GM12878 (cell line): ENCODE results near the gene CRYBG3. TPM values are rescaled to one million over a fixed set of nuclear protein-coding genes. Genes with fewer than 3 reads are reported as not detected.

Experiments
- ATAC-seq: fragments of 200-7000 bp; cut with Tn5 transposase; 3 replicates; pipeline ENCODE4 v1.9.1; 2020; ENCODE audit warnings: mild to moderate bottlenecking, moderate library complexity
- BruUV-seq: library from RNA; stranded (reverse); fragments of 400-500 nt; replicated peaks from 2 replicates; lab custom pipeline; 2021; lab: Mats Ljungman, UMichigan
- CTCF ChIA-PET: fragments of 300-600 bp; sonication (Branson Sonifier 250); formaldehyde crosslinking; extraction: SDS; loops from one replicate; lab custom pipeline; 2021; ENCODE audit warnings: inconsistent platforms; lab: Yijun Ruan, JAX
- POLR2A ChIA-PET: fragments of 350-600 bp; formaldehyde crosslinking; extraction: SDS; loops from one replicate; lab custom pipeline; 2021; ENCODE audit warnings: inconsistent platforms; lab: Charles Lee
- RAD21 ChIA-PET: fragments of 300-600 bp; sonication (Branson Sonifier 250); formaldehyde crosslinking; loops from one replicate; lab custom pipeline; 2023; ENCODE audit warnings: antibody characterized with exemption; ENCODE audit not compliant: unreplicated experiment; lab: Charles Lee
- SMC1A ChIA-PET: fragments of 300-600 bp; sonication (Branson Sonifier 250); formaldehyde crosslinking; loops from one replicate; lab custom pipeline; 2023; ENCODE audit not compliant: unreplicated experiment, uncharacterized antibody; lab: Charles Lee
- DNase-seq: peaks from one replicate; pipeline ENCODE4 v3.0.0-alpha.2; 2011; ENCODE audit warnings: low read depth, low spot score
- FAIRE-seq: peaks from 3 replicates; lab custom pipeline; 2011; peaks lifted over from hg19 to GRCh38; lab: Jason Lieb, UNC
- H2AFZ ChIP-seq: 2 replicates; pipeline ENCODE4 v1.6.0; 2011; ENCODE audit warnings: low read depth, low read length, control low read depth; ENCODE audit not compliant: control insufficient read depth
- H3K27ac ChIP-seq: 2 replicates; pipeline ENCODE4 v1.5.1; 2011; ENCODE audit warnings: control low read depth; ENCODE audit not compliant: control insufficient read depth, insufficient read depth
- H3K27me3 ChIP-seq, 2 experiments: replicated peaks in 1 of 2; 2 replicates each; pipeline versions ENCODE4 v1.6.0 to v1.6.1; 2011; ENCODE audit warnings: low read length in 1 of 2; ENCODE audit not compliant: control insufficient read depth in 2 of 2, insufficient read depth in 2 of 2
- H3K36me3 ChIP-seq, 2 experiments: 2 replicates each; pipeline ENCODE4 v1.5.1; 2011; ENCODE audit warnings: low read length in 1 of 2; ENCODE audit not compliant: control insufficient read depth in 2 of 2, insufficient read depth in 2 of 2
- H3K4me1 ChIP-seq: 2 replicates; pipeline ENCODE4 v1.6.1; 2011; ENCODE audit warnings: mild to moderate bottlenecking, low read length, moderate library complexity, mixed read lengths; ENCODE audit not compliant: control insufficient read depth, insufficient read depth
- H3K4me2 ChIP-seq: 2 replicates; pipeline ENCODE4 v1.6.0; 2011; ENCODE audit warnings: control low read depth; ENCODE audit not compliant: control insufficient read depth, insufficient read depth
- H3K4me3 ChIP-seq: fragments of 200-600 bp; sonication (generic); 2 replicates; pipeline ENCODE4 v1.5.1; 2016
- H3K79me2 ChIP-seq: 2 replicates; pipeline ENCODE4 v1.6.0; 2011; ENCODE audit warnings: low read length; ENCODE audit not compliant: control insufficient read depth, insufficient read depth
- H3K9ac ChIP-seq: 2 replicates; pipeline ENCODE4 v1.8.0; 2011; ENCODE audit warnings: low read length, control low read depth, mixed read lengths; ENCODE audit not compliant: control insufficient read depth, insufficient read depth
- H3K9me3 ChIP-seq: replicated peaks from 3 replicates; pipeline ENCODE4 v1.5.1; 2011; ENCODE audit warnings: mild to moderate bottlenecking, low read length; ENCODE audit not compliant: control insufficient read depth, insufficient read depth
- H4K20me1 ChIP-seq: 2 replicates; pipeline ENCODE4 v1.6.0; 2011; ENCODE audit not compliant: control insufficient read depth, insufficient read depth
- CHD1 ChIP-seq: IDR thresholded peaks from 2 replicates; pipeline ENCODE4 v1.6.1; 2012; ENCODE audit warnings: low read depth, low read length, improper control_type of control experiment
- EP300 ChIP-seq, 2 experiments: fragments of 150-350 bp in 1 of 2; IDR thresholded peaks; 2 replicates each; pipeline ENCODE4 v1.6.1; 2011 to 2012; ENCODE audit warnings: low read depth in 2 of 2, low read length in 2 of 2, borderline replicate concordance in 1 of 2, improper control_type of control experiment in 1 of 2, inconsistent platforms in 1 of 2; ENCODE audit not compliant: control insufficient read depth in 1 of 2
- RELA ChIP-seq: fragments of 450-650 bp; IDR thresholded peaks from 2 replicates; pipeline ENCODE4 v1.8.0; 2014; ENCODE audit warnings: borderline replicate concordance; ENCODE audit not compliant: partially characterized antibody
- SMC3 ChIP-seq: IDR thresholded peaks from 2 replicates; pipeline ENCODE4 v1.6.1; 2011; ENCODE audit warnings: low read length, improper control_type of control experiment, borderline replicate concordance
- WGBS: methylation state at CpG from one replicate; pipeline ENCODE4 v1.1.6; 2016; ENCODE audit warnings: low lambda C conversion rate; ENCODE audit not compliant: insufficient replicate concordance, insufficient coverage; ENCODE audit errors: missing lambda C conversion rate; 5-methylcytosine and 5-hydroxymethylcytosine counted together
- in situ Hi-C: fragments of 300-500 bp; cut with MboI; formaldehyde crosslinking; loops from 9 replicates; pipeline ENCODE4 v1.14.3; 2018; ENCODE audit warnings: mixed read lengths
- intact Hi-C: fragments of 100-400 bp; cut with micrococcal nuclease; formaldehyde crosslinking; loops from one replicate; pipeline ENCODE4 v1.14.2; 2022; ENCODE audit not compliant: unreplicated experiment
- polyA plus RNA-seq, 11 experiments: library from polyadenylated mRNA; depleted of rRNA in 4 of 11; unstranded in 6 of 11; stranded (reverse) in 5 of 11; fragments of >200 nt; fragmentation: Nextera tagmentation in 4 of 11; fragmentation: Illumina TruSeq in 1 of 11; extraction: Ambion mirVana in 4 of 11; extraction: Trizol in 1 of 11; gene quantifications; 1 replicate in 1 of 11; 2 replicates in 10 of 11; pipeline versions ENCODE4 v1.2.1 to v1.2.3, GENCODE V29; 2011 to 2016; ENCODE audit warnings: inconsistent platforms in 2 of 11, missing spikeins in 2 of 11, low read depth in 1 of 11
- total RNA-seq, 4 experiments: library from RNA; depleted of rRNA in 3 of 4; stranded (reverse); fragments of >200 nt in 3 of 4; fragmentation: Illumina TruSeq in 1 of 4; extraction: Trizol in 1 of 4; gene quantifications; 2 replicates each; pipeline versions ENCODE4 v1.2.1 to v1.2.3, GENCODE V29; 2013 to 2021
- TF ChIP-seq, protein P1 (sequence below): IDR thresholded peaks from 2 replicates; pipeline ENCODE4 v1.6.1; 2011; ENCODE audit warnings: borderline replicate concordance, low read depth, mild to moderate bottlenecking, moderate library complexity, low read length; ENCODE audit not compliant: insufficient read depth, poor library complexity, severe bottlenecking
- TF ChIP-seq, protein P2 (sequence below): IDR thresholded peaks from 2 replicates; pipeline ENCODE4 v1.6.1; 2011; ENCODE audit warnings: mild to moderate bottlenecking, low read depth, low read length, moderate library complexity; ENCODE audit not compliant: insufficient replicate concordance
- TF ChIP-seq, protein P3 (sequence below): fragments of 450-650 bp; IDR thresholded peaks from 2 replicates; pipeline ENCODE4 v1.6.1; 2017; ENCODE audit warnings: mild to moderate bottlenecking, low read depth, inconsistent platforms; ENCODE audit not compliant: poor library complexity, severe bottlenecking
- TF ChIP-seq, protein P4 (sequence below): fragments of 150-350 bp; IDR thresholded peaks from 2 replicates; pipeline ENCODE4 v1.6.1; 2016; ENCODE audit warnings: low read depth, low read length
- TF ChIP-seq, protein P5 (sequence below): fragments of 450-650 bp; formaldehyde crosslinking; IDR thresholded peaks from 2 replicates; pipeline ENCODE4 v1.4.0; 2020; ENCODE audit warnings: mild to moderate bottlenecking, moderate library complexity

CRYBG3 gene
- total and polyA plus RNA-seq, 10 of the 15 experiments (the other 5 are each of a cell fraction or from before 2014, with no cell fraction given): 0.11 to 5.4 (median 1.6) TPM

DNA sequence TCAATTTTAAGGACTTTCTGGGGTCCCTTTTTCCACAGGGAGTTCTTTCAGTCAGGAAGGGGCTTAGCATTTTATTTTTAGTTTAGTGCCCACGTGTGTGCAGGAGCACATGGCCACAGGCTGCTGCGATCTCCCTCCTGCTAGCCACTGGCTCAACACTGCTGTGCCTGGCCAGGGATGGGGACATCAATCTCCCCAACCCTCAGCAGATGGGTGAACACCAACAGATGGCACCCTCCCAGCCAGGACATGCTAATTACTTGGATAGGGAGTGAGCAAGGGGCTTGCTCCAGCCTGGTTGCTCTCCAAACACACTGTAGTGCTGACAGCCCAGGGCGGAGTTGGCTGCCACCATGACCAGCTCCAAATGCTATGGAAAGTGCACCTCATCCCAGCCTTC, 157.8 kb downstream of the CRYBG3 start:
- H3K36me3 ChIP-seq: no peaks in the 10 kb centered on the region
- no TSS peak for BruUV-seq
- no peaks in the 10 kb centered on the region for H3K9me3 ChIP-seq
- FAIRE-seq (no peak), DNase-seq (no peak), ATAC-seq (no peak)
- in situ Hi-C loops: no loop called here
- POLR2A ChIA-PET: no interaction called here
- H3K27me3 ChIP-seq: no peaks in the 10 kb centered on the region
- SMC1A ChIA-PET: interaction anchor here (1.0 kb wide), 1 partner anchor 43 kb away, joined by 3 read pairs; no protein-coding TSS in a partner anchor
- CTCF ChIA-PET: no interaction called here
- H3K4me2 ChIP-seq: no peak overlapping the region
- H3K4me1 ChIP-seq: peaks cover 3% of the 10 kb centered on the region; the same call in 1 of the 2 replicates
- no peak overlapping the region for H3K4me3 ChIP-seq
- TF ChIP-seq, protein P1, sequence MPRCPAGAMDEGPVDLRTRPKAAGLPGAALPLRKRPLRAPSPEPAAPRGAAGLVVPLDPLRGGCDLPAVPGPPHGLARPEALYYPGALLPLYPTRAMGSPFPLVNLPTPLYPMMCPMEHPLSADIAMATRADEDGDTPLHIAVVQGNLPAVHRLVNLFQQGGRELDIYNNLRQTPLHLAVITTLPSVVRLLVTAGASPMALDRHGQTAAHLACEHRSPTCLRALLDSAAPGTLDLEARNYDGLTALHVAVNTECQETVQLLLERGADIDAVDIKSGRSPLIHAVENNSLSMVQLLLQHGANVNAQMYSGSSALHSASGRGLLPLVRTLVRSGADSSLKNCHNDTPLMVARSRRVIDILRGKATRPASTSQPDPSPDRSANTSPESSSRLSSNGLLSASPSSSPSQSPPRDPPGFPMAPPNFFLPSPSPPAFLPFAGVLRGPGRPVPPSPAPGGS: no peak
- no peak for TF ChIP-seq SMC3
- TF ChIP-seq CHD1: no peak
- TF ChIP-seq RELA: no peak
- TF ChIP-seq, protein P2, sequence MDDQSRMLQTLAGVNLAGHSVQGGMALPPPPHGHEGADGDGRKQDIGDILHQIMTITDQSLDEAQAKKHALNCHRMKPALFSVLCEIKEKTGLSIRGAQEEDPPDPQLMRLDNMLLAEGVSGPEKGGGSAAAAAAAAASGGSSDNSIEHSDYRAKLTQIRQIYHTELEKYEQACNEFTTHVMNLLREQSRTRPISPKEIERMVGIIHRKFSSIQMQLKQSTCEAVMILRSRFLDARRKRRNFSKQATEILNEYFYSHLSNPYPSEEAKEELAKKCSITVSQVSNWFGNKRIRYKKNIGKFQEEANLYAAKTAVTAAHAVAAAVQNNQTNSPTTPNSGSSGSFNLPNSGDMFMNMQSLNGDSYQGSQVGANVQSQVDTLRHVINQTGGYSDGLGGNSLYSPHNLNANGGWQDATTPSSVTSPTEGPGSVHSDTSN: no peak
- TF ChIP-seq, protein P3, sequence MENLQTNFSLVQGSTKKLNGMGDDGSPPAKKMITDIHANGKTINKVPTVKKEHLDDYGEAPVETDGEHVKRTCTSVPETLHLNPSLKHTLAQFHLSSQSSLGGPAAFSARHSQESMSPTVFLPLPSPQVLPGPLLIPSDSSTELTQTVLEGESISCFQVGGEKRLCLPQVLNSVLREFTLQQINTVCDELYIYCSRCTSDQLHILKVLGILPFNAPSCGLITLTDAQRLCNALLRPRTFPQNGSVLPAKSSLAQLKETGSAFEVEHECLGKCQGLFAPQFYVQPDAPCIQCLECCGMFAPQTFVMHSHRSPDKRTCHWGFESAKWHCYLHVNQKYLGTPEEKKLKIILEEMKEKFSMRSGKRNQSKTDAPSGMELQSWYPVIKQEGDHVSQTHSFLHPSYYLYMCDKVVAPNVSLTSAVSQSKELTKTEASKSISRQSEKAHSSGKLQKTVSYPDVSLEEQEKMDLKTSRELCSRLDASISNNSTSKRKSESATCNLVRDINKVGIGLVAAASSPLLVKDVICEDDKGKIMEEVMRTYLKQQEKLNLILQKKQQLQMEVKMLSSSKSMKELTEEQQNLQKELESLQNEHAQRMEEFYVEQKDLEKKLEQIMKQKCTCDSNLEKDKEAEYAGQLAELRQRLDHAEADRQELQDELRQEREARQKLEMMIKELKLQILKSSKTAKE: no peak
- TF ChIP-seq, protein P4, sequence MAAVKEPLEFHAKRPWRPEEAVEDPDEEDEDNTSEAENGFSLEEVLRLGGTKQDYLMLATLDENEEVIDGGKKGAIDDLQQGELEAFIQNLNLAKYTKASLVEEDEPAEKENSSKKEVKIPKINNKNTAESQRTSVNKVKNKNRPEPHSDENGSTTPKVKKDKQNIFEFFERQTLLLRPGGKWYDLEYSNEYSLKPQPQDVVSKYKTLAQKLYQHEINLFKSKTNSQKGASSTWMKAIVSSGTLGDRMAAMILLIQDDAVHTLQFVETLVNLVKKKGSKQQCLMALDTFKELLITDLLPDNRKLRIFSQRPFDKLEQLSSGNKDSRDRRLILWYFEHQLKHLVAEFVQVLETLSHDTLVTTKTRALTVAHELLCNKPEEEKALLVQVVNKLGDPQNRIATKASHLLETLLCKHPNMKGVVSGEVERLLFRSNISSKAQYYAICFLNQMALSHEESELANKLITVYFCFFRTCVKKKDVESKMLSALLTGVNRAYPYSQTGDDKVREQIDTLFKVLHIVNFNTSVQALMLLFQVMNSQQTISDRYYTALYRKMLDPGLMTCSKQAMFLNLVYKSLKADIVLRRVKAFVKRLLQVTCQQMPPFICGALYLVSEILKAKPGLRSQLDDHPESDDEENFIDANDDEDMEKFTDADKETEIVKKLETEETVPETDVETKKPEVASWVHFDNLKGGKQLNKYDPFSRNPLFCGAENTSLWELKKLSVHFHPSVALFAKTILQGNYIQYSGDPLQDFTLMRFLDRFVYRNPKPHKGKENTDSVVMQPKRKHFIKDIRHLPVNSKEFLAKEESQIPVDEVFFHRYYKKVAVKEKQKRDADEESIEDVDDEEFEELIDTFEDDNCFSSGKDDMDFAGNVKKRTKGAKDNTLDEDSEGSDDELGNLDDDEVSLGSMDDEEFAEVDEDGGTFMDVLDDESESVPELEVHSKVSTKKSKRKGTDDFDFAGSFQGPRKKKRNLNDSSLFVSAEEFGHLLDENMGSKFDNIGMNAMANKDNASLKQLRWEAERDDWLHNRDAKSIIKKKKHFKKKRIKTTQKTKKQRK: no peak
- TF ChIP-seq, protein P5, sequence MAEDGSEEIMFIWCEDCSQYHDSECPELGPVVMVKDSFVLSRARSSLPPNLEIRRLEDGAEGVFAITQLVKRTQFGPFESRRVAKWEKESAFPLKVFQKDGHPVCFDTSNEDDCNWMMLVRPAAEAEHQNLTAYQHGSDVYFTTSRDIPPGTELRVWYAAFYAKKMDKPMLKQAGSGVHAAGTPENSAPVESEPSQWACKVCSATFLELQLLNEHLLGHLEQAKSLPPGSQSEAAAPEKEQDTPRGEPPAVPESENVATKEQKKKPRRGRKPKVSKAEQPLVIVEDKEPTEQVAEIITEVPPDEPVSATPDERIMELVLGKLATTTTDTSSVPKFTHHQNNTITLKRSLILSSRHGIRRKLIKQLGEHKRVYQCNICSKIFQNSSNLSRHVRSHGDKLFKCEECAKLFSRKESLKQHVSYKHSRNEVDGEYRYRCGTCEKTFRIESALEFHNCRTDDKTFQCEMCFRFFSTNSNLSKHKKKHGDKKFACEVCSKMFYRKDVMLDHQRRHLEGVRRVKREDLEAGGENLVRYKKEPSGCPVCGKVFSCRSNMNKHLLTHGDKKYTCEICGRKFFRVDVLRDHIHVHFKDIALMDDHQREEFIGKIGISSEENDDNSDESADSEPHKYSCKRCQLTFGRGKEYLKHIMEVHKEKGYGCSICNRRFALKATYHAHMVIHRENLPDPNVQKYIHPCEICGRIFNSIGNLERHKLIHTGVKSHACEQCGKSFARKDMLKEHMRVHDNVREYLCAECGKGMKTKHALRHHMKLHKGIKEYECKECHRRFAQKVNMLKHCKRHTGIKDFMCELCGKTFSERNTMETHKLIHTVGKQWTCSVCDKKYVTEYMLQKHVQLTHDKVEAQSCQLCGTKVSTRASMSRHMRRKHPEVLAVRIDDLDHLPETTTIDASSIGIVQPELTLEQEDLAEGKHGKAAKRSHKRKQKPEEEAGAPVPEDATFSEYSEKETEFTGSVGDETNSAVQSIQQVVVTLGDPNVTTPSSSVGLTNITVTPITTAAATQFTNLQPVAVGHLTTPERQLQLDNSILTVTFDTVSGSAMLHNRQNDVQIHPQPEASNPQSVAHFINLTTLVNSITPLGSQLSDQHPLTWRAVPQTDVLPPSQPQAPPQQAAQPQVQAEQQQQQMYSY (CRISPR knock-in tag): no peak
- TF ChIP-seq EP300 (IDR thresholded peaks at IDR 0.05; ENCODE audit: borderline replicate concordance in 1 of 2, control insufficient read depth in 1 of 2, low read depth in 2 of 2, low read length in 2 of 2): no peak
- RAD21 ChIA-PET: no interaction called here
- H3K27ac ChIP-seq: no peak overlapping the region
- H2AFZ ChIP-seq: no peak overlapping the region
- no peaks in the 10 kb centered on the region for H3K79me2 ChIP-seq
- intact Hi-C loops: no loop called here
- no peak overlapping the region for H3K9ac ChIP-seq
- 80% methylated on average over 3 of the region's 3 CpGs for WGBS
- no peaks in the 10 kb centered on the region for H4K20me1 ChIP-seq
